Pancreas (tissue), 10 donors: Measurements from ENCODE around the gene CD38. TPM values are rescaled to one million over a fixed set of nuclear protein-coding genes. Genes with fewer than 3 reads are reported as not detected.
"Not testable (repeated sequence)": the region's sequence is repeated elsewhere in the genome, so short reads cannot be mapped to it uniquely, and the experiment has no call there.

Experiments
- ATAC-seq, 4 donors: fragments of 200-7000 bp; cut with Tn5 transposase; one replicate each; pipeline versions ENCODE4 v1.8.0 to v1.9.1; 2020; ENCODE audit warnings: mild to moderate bottlenecking in 4 of 4, moderate library complexity in 4 of 4
- DNase-seq, 6 donors: peaks; one replicate each; pipeline ENCODE4 v3.0.0-alpha.2; 2020
- FAIRE-seq: peaks from 2 replicates; lab custom pipeline; 2012; peaks lifted over from hg19 to GRCh38; lab: Jason Lieb, UNC
- H3K27ac ChIP-seq, 4 donors: fragments of 200-600 bp; sonication (generic); 1 replicate in 3 of 4; 2 replicates in 1 of 4; pipeline versions ENCODE4 v1.5.0 to v1.8.0; 2020
- H3K27me3 ChIP-seq, 4 donors: fragments of 200-600 bp; one replicate each; pipeline ENCODE4 v1.8.0; 2021
- H3K36me3 ChIP-seq, 3 donors: fragments of 200-600 bp; sonication (generic) in 1 of 3; one replicate each; pipeline versions ENCODE4 v1.5.0 to v1.8.0; 2020 to 2021
- H3K4me1 ChIP-seq, 3 donors: fragments of 200-600 bp; one replicate each; pipeline ENCODE4 v1.8.0; 2021
- H3K4me3 ChIP-seq, 4 donors: fragments of 200-600 bp; sonication (generic) in 2 of 4; one replicate each; pipeline versions ENCODE4 v1.5.0 to v1.8.0; 2020 to 2021
- H3K9me3 ChIP-seq, 4 donors: fragments of 200-600 bp; one replicate each; pipeline ENCODE4 v1.8.0; 2021
- CTCF ChIP-seq, 4 donors: fragments of 200-600 bp; sonication (generic) in 3 of 4; IDR thresholded peaks; one replicate each; pipeline versions ENCODE4 v1.5.0 to v1.8.0; 2021; ENCODE audit warnings: antibody characterized with exemption in 4 of 4
- WGBS, 2 donors: extraction: QIAGEN DNeasy Blood & Tissue Kit; methylation state at CpG; one replicate each; pipeline ENCODE4 v1.1.7; 2013; 5-methylcytosine and 5-hydroxymethylcytosine counted together
- intact Hi-C, 3 donors: fragments of 100-400 bp; cut with DNase I; formaldehyde crosslinking; loops; one replicate each; pipeline versions ENCODE4 v1.11.1 to v1.14.2; 2022
- polyA plus RNA-seq, 2 donors: library from polyadenylated mRNA; stranded (reverse); fragments of 200-250 nt; gene quantifications; one replicate each; pipeline ENCODE4 v1.2.3, GENCODE V29; 2013
- total RNA-seq, 6 donors: library from RNA; stranded (reverse); fragmentation: NEBNext Ultra II Directional in 4 of 6; extraction: Animal tissue kit (Norgen Biotek cat#: 25700) in 4 of 6; gene quantifications; one replicate each; pipeline versions ENCODE4 v1.2.1 to v1.2.4, GENCODE V29; 2021 to 2023
- donor health status: healthy with polysubstance abuse.
- donor health status: DM: no; HTN: no; CAD: no; lungs with moderate emphysema.
- donor health status: DM: no; HTN: no; CAD: no.
- donor health status: control.
- donor health status: control.
- donor health status: Bipolar disorder and iron deficiency.
- donor health status: DM: yes; HTN: yes; CAD: no.
- donor health status: DM: no; HTN: no; CAD: no.
- donor health status: DM: no; HTN: no; CAD: no.
- donor health status: DM: yes; HTN: yes; CAD: no.

The CD38 gene
- total and polyA plus RNA-seq, 8 donors = 0.12 to 1.6 (median 0.44) TPM

GRCh38 chr4:15837591-15837990, 59.5 kb downstream of the CD38 start:
- DNase-seq (no peak), ATAC-seq (no peak), FAIRE-seq (no peak)
- no peaks in the 10 kb centered on the region for H3K4me1 ChIP-seq
- TF ChIP-seq CTCF (IDR thresholded peaks at IDR 0.05) = no peak
- H3K27me3 ChIP-seq = no peaks in the 10 kb centered on the region
- no peaks in the 10 kb centered on the region for H3K9me3 ChIP-seq
- H3K4me3 ChIP-seq = no peak overlapping the region
- 56 to 67% methylated on average over 1 of the region's 1 CpG for WGBS, 2 donors
- intact Hi-C loops = no loop called here
- H3K27ac ChIP-seq = no peak overlapping the region
- H3K36me3 ChIP-seq = no peaks in the 10 kb centered on the region

DNA sequence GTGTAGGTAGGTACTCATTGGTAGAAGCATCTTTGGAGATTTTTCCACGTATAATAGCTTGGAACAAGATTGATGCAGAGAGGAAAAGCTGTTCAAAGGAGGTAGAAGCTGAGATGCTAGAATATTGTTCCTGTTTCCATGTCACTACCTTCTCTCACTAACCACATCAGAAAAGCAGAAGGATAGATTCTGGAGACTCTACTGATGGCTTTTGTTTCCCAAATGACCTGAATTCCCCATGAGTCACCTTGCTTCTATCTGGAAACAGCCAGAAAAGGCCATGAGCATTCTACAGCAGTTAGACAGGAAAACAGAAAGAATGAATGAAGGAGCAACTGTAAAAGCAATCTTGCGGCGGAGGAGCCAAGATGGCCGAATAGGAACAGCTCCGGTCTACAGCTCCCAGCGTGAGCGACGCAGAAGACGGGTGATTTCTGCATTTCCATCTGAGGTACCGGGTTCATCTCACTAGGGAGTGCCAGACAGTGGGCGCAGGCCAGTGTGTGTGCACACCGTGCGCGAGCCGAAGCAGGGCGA, 63.1 kb downstream of the CD38 start:
- FAIRE-seq, intact Hi-C loops, H3K27me3 ChIP-seq, H3K27ac ChIP-seq, DNase-seq, H3K36me3 ChIP-seq, H3K4me3 ChIP-seq, H3K4me1 ChIP-seq, ATAC-seq, H3K9me3 ChIP-seq: not testable (repeated sequence)
- WGBS, 2 donors = 80 to 85% methylated on average over 9 of the region's 16 CpGs

DNA sequence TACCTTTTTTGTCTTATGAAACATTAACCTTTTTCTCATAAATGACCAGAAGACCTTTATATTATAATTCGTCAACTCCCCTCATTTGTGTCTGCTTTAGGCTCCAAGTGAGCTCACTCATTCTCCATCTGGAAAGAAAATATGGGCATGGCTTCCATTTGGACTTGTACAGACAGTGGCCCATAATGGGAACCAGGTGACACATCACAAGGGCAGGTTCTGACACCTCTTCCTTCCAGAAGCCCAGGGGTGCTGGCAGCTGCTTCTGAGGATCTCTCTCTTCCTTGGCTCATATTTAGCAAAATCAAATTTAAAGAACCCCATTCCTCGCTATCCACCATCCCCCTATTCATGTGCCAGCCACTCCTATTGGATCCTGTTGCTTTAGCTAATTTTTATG, 69.6 kb downstream of the CD38 start:
- Histone ChIP-seq H3K9me3 (no peaks in the 10 kb centered on the region), H3K4me3 (no peak overlapping the region), H3K36me3 (no peaks in the 10 kb centered on the region), H3K27me3 (no peaks in the 10 kb centered on the region), H3K4me1 (no peaks in the 10 kb centered on the region), H3K27ac (no peak overlapping the region)
- DNase-seq (no peak), ATAC-seq (no peak), FAIRE-seq (no peak)
- 61 to 80% methylated on average over 2 of the region's 2 CpGs for WGBS, 2 donors
- TF ChIP-seq CTCF (IDR thresholded peaks at IDR 0.05) = no peak
- intact Hi-C loops = no loop called here

DNA sequence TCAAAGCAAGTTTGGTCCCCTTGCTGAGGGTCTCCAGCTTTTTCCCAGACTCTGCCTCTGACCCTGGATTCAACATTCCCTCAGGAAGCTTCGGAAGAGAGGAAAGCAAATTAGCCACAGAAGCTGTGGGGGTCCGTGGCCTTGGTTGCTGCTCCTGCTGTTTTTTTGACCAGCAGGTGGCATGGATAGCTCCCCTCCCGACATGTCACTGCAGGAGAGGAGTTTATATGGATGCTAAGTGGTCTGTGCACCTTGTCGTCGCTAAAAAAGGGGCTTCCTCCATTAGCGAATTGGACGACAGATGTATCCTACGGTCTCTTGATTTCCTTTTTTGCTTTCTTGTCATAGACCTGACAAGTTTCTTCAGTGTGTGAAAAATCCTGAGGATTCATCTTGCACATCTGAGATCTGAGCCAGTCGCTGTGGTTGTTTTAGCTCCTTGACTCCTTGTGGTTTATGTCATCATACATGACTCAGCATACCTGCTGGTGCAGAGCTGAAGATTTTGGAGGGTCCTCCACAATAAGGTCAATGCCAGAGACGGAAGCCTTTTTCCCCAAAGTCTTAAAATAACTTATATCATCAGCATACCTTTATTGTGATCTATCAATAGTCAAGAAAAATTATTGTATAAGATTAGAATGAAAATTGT, 70.2 kb downstream of the CD38 start:
- Histone ChIP-seq H3K9me3 (no peaks in the 10 kb centered on the region), H3K27ac (no peak overlapping the region), H3K4me1 (no peaks in the 10 kb centered on the region), H3K36me3 (no peaks in the 10 kb centered on the region), H3K27me3 (no peaks in the 10 kb centered on the region), H3K4me3 (no peak overlapping the region)
- no peak for ATAC-seq
- no peak for DNase-seq
- no peak for FAIRE-seq
- intact Hi-C loops = no loop called here
- 63 to 68% methylated on average over 10 of the region's 10 CpGs for WGBS, 2 donors
- no peak for TF ChIP-seq CTCF (IDR thresholded peaks at IDR 0.05)

- no peak overlapping the region for H3K4me3 ChIP-seq
- intact Hi-C loops = no loop called here
- no peak for FAIRE-seq
- no peak for TF ChIP-seq CTCF (IDR thresholded peaks at IDR 0.05)
- H3K27me3 ChIP-seq = no peaks in the 10 kb centered on the region
- H3K4me1 ChIP-seq = no peaks in the 10 kb centered on the region
- H3K36me3 ChIP-seq = no peaks in the 10 kb centered on the region
- ATAC-seq = no peak
- DNase-seq = no peak
- WGBS, 2 donors = 71 to 79% methylated on average over 6 of the region's 6 CpGs
- no peak overlapping the region for H3K27ac ChIP-seq
- H3K9me3 ChIP-seq = no peaks in the 10 kb centered on the region
These were observed 73.8 kb downstream of the CD38 start for GRCh38 chr4:15851969-15852368.
